ENCODE data around the gene CDH11. TPM values are rescaled to one million over a fixed set of nuclear protein-coding genes. Genes with fewer than 3 reads are reported as not detected.

The CDH11 gene
- total and polyA plus RNA-seq, 2 of the 4 experiments (the other 2 are of a cell fraction): 266 to 601 TPM

DNA sequence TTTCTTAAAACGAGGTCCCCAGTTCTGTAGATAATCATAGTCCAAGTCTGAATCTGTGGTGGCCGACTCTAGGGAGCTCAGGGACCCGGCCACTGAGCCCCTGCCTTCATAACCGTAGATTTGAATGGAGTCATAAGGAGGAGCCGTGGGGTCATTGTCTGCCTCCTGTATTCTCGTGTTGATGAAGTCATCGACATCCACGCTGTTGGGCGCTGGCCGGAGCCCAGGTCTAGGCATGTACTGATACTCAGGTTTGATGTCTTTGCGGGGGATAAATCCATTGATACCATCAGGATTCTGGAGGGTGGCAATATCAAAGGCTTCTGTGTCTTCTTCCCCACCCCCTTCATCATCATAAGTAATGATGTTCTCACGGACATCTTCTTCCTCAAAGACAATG, 174.2 kb downstream of the CDH11 start:
- TF ChIP-seq, protein P1, sequence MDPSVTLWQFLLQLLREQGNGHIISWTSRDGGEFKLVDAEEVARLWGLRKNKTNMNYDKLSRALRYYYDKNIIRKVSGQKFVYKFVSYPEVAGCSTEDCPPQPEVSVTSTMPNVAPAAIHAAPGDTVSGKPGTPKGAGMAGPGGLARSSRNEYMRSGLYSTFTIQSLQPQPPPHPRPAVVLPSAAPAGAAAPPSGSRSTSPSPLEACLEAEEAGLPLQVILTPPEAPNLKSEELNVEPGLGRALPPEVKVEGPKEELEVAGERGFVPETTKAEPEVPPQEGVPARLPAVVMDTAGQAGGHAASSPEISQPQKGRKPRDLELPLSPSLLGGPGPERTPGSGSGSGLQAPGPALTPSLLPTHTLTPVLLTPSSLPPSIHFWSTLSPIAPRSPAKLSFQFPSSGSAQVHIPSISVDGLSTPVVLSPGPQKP (IDR thresholded peaks at IDR 0.05; ENCODE audit: borderline replicate concordance, low read depth, low read length): no peak
- TF ChIP-seq RFX5 (IDR thresholded peaks at IDR 0.05; ENCODE audit: low read depth, low read length) (no peak), RCOR1 (IDR thresholded peaks at IDR 0.05; ENCODE audit: insufficient replicate concordance, low read length) (no peak), MAZ (IDR thresholded peaks at IDR 0.05; ENCODE audit: borderline replicate concordance, low read depth, low read length) (no peak), FOS (IDR thresholded peaks at IDR 0.05; ENCODE audit: low read depth, low read length) (no peak), POLR2A (IDR thresholded peaks at IDR 0.05; ENCODE audit: low read depth, low read length) (no peak), RAD21 (IDR thresholded peaks at IDR 0.05; ENCODE audit: low read length) (no peak)
- TF ChIP-seq, protein P2, sequence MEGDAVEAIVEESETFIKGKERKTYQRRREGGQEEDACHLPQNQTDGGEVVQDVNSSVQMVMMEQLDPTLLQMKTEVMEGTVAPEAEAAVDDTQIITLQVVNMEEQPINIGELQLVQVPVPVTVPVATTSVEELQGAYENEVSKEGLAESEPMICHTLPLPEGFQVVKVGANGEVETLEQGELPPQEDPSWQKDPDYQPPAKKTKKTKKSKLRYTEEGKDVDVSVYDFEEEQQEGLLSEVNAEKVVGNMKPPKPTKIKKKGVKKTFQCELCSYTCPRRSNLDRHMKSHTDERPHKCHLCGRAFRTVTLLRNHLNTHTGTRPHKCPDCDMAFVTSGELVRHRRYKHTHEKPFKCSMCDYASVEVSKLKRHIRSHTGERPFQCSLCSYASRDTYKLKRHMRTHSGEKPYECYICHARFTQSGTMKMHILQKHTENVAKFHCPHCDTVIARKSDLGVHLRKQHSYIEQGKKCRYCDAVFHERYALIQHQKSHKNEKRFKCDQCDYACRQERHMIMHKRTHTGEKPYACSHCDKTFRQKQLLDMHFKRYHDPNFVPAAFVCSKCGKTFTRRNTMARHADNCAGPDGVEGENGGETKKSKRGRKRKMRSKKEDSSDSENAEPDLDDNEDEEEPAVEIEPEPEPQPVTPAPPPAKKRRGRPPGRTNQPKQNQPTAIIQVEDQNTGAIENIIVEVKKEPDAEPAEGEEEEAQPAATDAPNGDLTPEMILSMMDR (conservative IDR thresholded peaks at IDR 0.05; ENCODE audit: low read depth, low read length): no peak

More for the DNA sequence above, 174.2 kb downstream of the CDH11 start:
- Histone ChIP-seq H4K5ac (ENCODE audit: low read depth, low read length) (no peak overlapping the region), H3K4ac (ENCODE audit: low read depth, low read length) (no peak overlapping the region), H3K18ac (ENCODE audit: low read depth, low read length) (no peak overlapping the region), H3K79me1 (ENCODE audit: low read depth in 1 of 2, low read length in 2 of 2) (peaks cover 6 to 16% of the 10 kb centered on the region in 2 experiments; a peak in 3 of 4 replicates), H2BK120ac (ENCODE audit: low read depth, low read length) (no peak overlapping the region), H2BK20ac (ENCODE audit: low read depth, low read length) (no peak overlapping the region), H3K9ac (ENCODE audit: low read depth, low read length) (no peak overlapping the region), H2BK15ac (ENCODE audit: low read depth, low read length) (no peak overlapping the region), H4K91ac (ENCODE audit: insufficient read depth, low read depth, low read length) (no peak overlapping the region), H3K4me2 (ENCODE audit: low read depth, low read length) (no peak overlapping the region), H3K9me3 (ENCODE audit: control insufficient read depth, insufficient read depth, low read length) (no peaks in the 10 kb centered on the region), H3K23ac (ENCODE audit: low read depth, low read length) (no peak overlapping the region), H3K36me3 (ENCODE audit: control insufficient read depth, insufficient read depth, low read length) (peaks cover 35% of the 10 kb centered on the region), H2BK5ac (ENCODE audit: low read depth, low read length, poor library complexity, severe bottlenecking) (no peak overlapping the region), H2AFZ (replicated peaks; ENCODE audit: low read length, poor library complexity) (no peak overlapping the region), H3K56ac (ENCODE audit: extremely low read depth, insufficient read depth, low read length) (no peak overlapping the region), H2AK5ac (ENCODE audit: low read depth, low read length) (no peak overlapping the region), H3K4me1 (ENCODE audit: control insufficient read depth, insufficient read depth, low read length) (peaks cover 8% of the 10 kb centered on the region), H3K27ac (ENCODE audit: insufficient read depth, low read length) (no peak overlapping the region), H4K20me1 (ENCODE audit: insufficient read depth, low read length) (peaks cover 5% of the 10 kb centered on the region; the same call in 1 of the 2 replicates), H3K4me3 (ENCODE audit: insufficient read depth, low read depth, low read length) (no peak overlapping the region), H3K9me1 (ENCODE audit: insufficient read depth, low read length) (peaks cover 5% of the 10 kb centered on the region; the same call in 1 of the 2 replicates), H3K14ac (replicated peaks; ENCODE audit: low read depth, low read length) (no peak overlapping the region), H3K27me3 (ENCODE audit: control insufficient read depth, insufficient read depth, low read length) (no peaks in the 10 kb centered on the region), H4K8ac (ENCODE audit: low read depth in 2 of 2, low read length in 2 of 2) (no peak overlapping the region), H2AK9ac (replicated peaks; ENCODE audit: low read depth, low read length, poor library complexity) (no peak overlapping the region)
- POLR2A ChIA-PET (ENCODE audit: unreplicated experiment): no interaction called here
- in situ Hi-C loops (cut with MboI; ENCODE audit: low sequenced_read_pairs) (no loop called here), dilution Hi-C loops (cut with HindIII; ENCODE audit: low sequenced_read_pairs, unreplicated experiment) (no loop called here), intact Hi-C loops (cut with micrococcal nuclease) (no loop called here)
- no peak for DNase-seq
- 100% methylated on average over 3 of the region's 12 CpGs; no CpG with 5 or more reads in 1 of the 2 experiments for WGBS, 2 experiments (ENCODE audit: extremely low coverage in 2 of 2, insufficient read length in 1 of 2)
- no peak for ATAC-seq (ENCODE audit: low read depth)
- CTCF ChIA-PET: no interaction called here
- no TSS peak for BruUV-seq (replicated peaks)
